PC-3 (cell line): ENCODE measurements around the gene WNT7A.

Experiments
- CTCF ChIP-seq: fragments of 300-600 bp; sonication (generic); conservative IDR thresholded peaks from 2 replicates; pipeline ENCODE4 v1.5.1; 2017; ENCODE audit warnings: antibody characterized with exemption, low read depth, mild to moderate bottlenecking, low read length
- EZH2 ChIP-seq: fragments of 300-600 bp; sonication (generic); IDR thresholded peaks from one replicate; pipeline ENCODE4 v1.6.1; 2017; ENCODE audit warnings: antibody characterized with exemption, mild to moderate bottlenecking, low read length; ENCODE audit not compliant: unreplicated experiment

- TF ChIP-seq EZH2 = no peak
- no peak for TF ChIP-seq CTCF
These were observed 10.0 kb downstream of the WNT7A start for GRCh38 chr3:13869761-13870343.
